Measurements from ENCODE around the gene SPACA5.
"Not testable (repeated sequence)": the region's sequence is repeated elsewhere in the genome, so short reads cannot be mapped to it uniquely, and the experiment has no call there.

GRCh38 chrX:47965526-47965925, 41.3 kb upstream of the SPACA5 start:
- not testable (repeated sequence) for TF ChIP-seq CTCF (IDR thresholded peaks at IDR 0.05; ENCODE audit: low read depth, low read length, poor library complexity, severe bottlenecking); EZH2phosphoT487 (IDR thresholded peaks at IDR 0.05; ENCODE audit: borderline replicate concordance, low read length)

Data from DOHH2 (cell line).